Neuron (in vitro differentiated cells): ENCODE results near the gene CRP.

Experiments
- H2AFZ ChIP-seq: one replicate; pipeline ENCODE4 v1.6.1; 2013; ENCODE audit warnings: low read depth, mild to moderate bottlenecking, inconsistent platforms, low read length, moderate library complexity
- H3K27me3 ChIP-seq: one replicate; pipeline ENCODE4 v1.6.1; 2013; ENCODE audit warnings: low read length; ENCODE audit not compliant: insufficient read depth
- H3K36me3 ChIP-seq: one replicate; pipeline ENCODE4 v1.6.1; 2013; ENCODE audit warnings: low read length; ENCODE audit not compliant: insufficient read depth
- H3K4me1 ChIP-seq: one replicate; pipeline ENCODE4 v1.6.1; 2013; ENCODE audit warnings: low read length; ENCODE audit not compliant: insufficient read depth
- H3K4me3 ChIP-seq: 2 replicates; pipeline ENCODE4 v1.5.1; 2013; ENCODE audit warnings: mild to moderate bottlenecking, low read length, moderate library complexity
- H3K9me3 ChIP-seq: one replicate; pipeline ENCODE4 v1.6.1; 2013; ENCODE audit warnings: low read length

The CRP gene, protein sequence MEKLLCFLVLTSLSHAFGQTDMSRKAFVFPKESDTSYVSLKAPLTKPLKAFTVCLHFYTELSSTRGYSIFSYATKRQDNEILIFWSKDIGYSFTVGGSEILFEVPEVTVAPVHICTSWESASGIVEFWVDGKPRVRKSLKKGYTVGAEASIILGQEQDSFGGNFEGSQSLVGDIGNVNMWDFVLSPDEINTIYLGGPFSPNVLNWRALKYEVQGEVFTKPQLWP

DNA sequence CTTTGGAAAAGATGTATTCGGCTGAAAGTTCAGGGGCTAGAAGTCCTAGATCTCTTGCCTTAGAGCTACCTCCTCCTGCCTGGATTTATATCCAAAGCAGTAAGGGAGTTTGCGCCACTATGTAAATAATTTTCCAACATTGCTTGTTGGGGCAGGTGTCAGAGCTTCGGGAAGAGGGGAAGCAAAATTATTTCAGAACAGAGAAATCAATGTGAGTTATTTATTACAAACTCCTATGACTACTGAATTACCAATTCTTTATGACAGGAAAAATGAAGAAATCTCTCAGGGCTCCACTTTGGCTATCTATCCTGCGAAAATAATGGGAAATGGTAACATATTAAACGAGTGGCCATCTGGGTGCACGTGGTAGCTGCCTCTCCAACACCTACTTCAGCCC, at the start of gene CRP:
TSS of gene CRP (minus strand) at position 61 of the 400 bp plus-strand sequence. CDS start 104 bp downstream, outside the sequence.
- H3K4me1 ChIP-seq: no peaks in the 10 kb centered on the region
- no peak within 1 kb of the TSS for H2AFZ ChIP-seq
- H3K9me3 ChIP-seq: no peaks in the 10 kb centered on the region
- no peaks in the 10 kb centered on the region for H3K36me3 ChIP-seq
- no peak within 1 kb of the TSS for H3K4me3 ChIP-seq
- H3K27me3 ChIP-seq: no peaks in the 10 kb centered on the region

DNA sequence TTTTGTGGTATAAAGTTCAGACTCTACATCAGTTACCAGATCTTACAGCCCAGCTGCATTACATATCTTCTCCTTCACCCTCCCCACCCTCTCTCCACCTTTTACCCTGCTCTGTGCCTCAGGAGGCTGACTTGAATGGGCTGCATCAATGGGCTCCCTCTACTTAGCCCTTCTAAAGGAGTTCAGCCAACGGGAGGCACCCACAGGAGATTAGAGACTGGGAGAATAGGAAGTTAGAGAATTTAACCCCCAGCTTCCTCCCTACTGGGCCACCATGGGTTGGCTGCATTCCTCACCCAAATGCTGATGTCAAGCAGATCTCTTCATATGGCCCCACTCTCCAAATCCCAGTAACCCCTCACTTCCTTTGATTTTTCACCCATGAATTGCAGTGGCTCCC, 49.3 kb upstream of the CRP start:
- Histone ChIP-seq H3K9me3 (no peaks in the 10 kb centered on the region), H3K4me1 (no peaks in the 10 kb centered on the region), H2AFZ (no peak overlapping the region), H3K4me3 (no peak overlapping the region), H3K36me3 (no peaks in the 10 kb centered on the region), H3K27me3 (no peaks in the 10 kb centered on the region)

DNA sequence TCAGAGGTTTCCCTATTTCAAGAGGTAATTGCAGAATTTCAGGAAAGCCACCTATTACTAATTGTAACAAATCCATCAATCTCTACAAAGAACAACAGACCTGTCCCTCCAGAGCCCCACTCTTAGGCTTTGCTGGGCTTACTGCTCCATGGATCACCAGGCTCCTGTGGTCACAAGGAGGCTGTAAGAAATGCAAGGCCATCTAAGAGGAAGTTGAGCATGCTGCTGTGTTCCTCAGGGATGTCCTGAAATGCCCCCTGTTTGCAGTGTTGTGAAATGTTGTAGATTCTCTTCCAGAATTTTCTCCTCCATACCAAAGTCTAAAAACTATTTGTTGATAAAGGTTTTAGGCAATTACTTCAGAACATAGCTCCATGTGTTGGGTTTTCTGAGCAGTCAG, 42.0 kb upstream of the CRP start:
- H3K4me3 ChIP-seq: no peak overlapping the region
- no peak overlapping the region for H2AFZ ChIP-seq
- no peaks in the 10 kb centered on the region for H3K9me3 ChIP-seq
- no peaks in the 10 kb centered on the region for H3K4me1 ChIP-seq
- peaks cover 5% of the 10 kb centered on the region for H3K27me3 ChIP-seq
- no peaks in the 10 kb centered on the region for H3K36me3 ChIP-seq

DNA sequence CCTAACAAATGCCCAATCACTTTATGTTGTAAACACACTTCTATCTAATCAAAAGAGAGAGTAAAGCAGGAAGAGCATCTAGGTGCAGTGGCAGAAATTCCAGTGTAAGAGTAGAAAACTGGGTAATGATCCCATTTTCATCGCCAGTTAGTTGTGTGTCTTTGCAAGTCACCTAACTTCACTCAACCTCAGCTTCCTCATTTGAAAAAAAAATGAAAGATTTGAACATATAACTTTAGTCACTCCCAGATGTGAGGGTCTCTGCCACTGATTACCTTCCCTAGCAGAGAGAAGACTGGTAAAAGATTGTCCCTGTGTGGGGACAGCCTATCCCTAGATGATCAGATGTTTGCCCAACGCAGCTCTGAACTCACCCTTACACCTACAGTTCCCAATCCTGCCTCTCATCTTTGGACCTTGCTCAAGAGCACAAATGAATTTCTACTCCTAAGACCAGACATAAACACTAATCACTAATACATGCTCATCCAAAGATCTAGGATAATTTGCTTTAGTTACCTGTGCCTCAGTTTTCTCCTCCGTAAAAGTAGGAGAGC, 41.1 kb upstream of the CRP start:
- Histone ChIP-seq H3K27me3 (peaks cover 5% of the 10 kb centered on the region), H3K9me3 (no peaks in the 10 kb centered on the region), H3K4me1 (no peaks in the 10 kb centered on the region), H3K4me3 (no peak overlapping the region), H2AFZ (no peak overlapping the region), H3K36me3 (no peaks in the 10 kb centered on the region)

DNA sequence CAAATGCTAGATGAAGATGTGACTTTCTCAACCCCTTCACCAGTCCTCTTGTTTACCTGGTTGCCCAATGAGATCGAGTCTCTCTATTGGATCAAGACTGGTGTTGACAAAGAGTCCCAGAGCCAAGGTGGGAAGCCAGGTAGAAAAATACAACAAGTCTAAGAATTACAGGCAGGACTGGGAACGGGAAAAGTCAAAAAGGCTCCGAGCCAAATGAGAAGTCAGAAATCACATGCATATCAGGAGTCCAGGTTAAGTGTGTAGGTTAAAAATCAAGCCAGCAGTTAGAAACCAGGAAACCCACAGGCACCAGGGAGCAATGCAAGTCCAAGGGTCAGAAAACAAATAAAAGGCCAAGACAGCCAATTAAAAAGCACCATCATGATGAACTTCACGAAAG, 39.0 kb upstream of the CRP start:
- H2AFZ ChIP-seq: no peak overlapping the region
- no peak overlapping the region for H3K4me3 ChIP-seq
- H3K4me1 ChIP-seq: no peaks in the 10 kb centered on the region
- no peaks in the 10 kb centered on the region for H3K36me3 ChIP-seq
- no peaks in the 10 kb centered on the region for H3K9me3 ChIP-seq
- peaks cover 5% of the 10 kb centered on the region for H3K27me3 ChIP-seq

DNA sequence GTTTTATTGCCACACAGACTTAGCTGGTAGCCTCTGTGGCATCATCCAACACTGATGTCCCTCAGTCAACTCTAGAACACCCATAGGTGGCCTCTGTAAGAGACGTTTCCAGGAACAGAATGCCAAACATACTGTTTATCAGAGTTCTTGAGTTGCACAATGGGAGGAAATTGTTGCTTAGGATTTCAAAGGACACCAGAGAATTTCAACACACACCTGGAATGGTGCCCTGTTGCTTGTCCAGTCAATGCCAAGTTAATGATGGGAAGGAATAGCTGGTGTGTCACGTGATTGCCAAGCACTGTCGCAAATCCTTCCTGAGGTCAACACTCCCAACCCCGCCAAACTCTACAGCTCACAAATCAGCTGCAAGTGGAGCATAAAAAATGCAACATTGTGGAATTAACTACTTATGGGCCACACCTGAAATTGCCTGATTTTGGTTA, 37.8 kb upstream of the CRP start:
- peaks cover 5% of the 10 kb centered on the region for H3K27me3 ChIP-seq
- H2AFZ ChIP-seq: no peak overlapping the region
- H3K4me3 ChIP-seq: no peak overlapping the region
- no peaks in the 10 kb centered on the region for H3K4me1 ChIP-seq
- H3K36me3 ChIP-seq: no peaks in the 10 kb centered on the region
- H3K9me3 ChIP-seq: no peaks in the 10 kb centered on the region

DNA sequence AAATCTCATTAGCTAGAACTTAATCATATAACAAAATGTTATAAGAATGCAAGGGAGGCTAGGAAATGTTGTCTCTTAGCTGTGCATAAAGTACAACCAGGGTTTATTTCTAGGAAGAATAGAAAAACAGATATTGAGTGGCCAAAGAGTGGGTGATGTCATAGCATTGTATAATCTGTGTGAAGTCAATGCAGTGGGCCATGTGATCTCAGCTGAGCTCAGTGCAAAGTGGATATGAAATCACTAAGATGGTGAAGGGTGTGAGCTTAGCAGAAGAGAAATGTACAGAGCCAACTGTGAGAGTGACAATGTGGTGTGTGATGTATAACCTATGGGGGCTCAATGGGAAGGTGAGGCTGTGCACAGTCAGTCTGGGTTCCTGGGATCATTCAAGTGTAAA, 36.6 kb upstream of the CRP start:
- no peak overlapping the region for H2AFZ ChIP-seq
- no peaks in the 10 kb centered on the region for H3K9me3 ChIP-seq
- H3K4me1 ChIP-seq: no peaks in the 10 kb centered on the region
- no peaks in the 10 kb centered on the region for H3K36me3 ChIP-seq
- no peak overlapping the region for H3K4me3 ChIP-seq
- H3K27me3 ChIP-seq: peaks cover 5% of the 10 kb centered on the region

DNA sequence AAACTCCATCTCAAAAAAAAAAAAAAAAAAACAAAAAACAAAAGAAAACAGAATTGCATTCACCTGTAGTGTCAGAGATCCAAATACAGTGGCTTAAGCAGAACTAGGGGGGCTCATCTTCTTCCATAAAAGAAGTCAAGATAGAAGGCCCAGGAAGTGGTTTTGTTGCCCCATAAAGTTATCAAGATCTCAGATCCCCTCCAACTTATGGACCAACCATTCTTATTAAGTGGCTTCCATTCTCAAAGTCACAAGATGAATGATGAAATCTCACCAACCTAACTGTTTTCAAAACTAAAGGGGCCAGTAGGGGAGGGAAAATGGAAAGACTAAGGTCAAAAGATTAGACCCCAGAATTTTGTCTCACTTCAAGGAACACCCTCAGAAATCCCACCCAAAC, 36.2 kb upstream of the CRP start:
- H2AFZ ChIP-seq: no peak overlapping the region
- H3K4me1 ChIP-seq: no peaks in the 10 kb centered on the region
- H3K4me3 ChIP-seq: no peak overlapping the region
- no peaks in the 10 kb centered on the region for H3K36me3 ChIP-seq
- H3K9me3 ChIP-seq: no peaks in the 10 kb centered on the region
- H3K27me3 ChIP-seq: peaks cover 5% of the 10 kb centered on the region

DNA sequence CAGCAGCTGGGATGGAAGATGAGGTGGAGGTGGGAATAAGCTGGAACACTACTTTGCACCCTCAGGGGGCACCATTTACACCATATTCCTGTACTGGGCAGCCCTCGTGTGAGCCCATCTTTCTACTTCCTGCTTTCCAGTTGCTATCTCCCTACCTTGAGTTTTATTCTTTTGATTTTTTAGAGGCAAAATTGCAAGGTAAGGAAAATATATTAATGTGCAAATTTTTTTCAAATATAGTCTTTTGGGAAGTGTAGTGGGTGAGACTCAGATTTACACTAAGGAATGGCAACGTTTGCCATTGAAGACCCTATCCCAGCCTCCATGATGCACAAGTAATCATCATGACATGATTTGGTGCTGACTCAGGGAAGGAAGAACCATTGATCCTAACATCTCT, 35.2 kb upstream of the CRP start:
- Histone ChIP-seq H3K36me3 (no peaks in the 10 kb centered on the region), H3K27me3 (peaks cover 5% of the 10 kb centered on the region), H2AFZ (no peak overlapping the region), H3K9me3 (no peaks in the 10 kb centered on the region), H3K4me1 (no peaks in the 10 kb centered on the region), H3K4me3 (no peak overlapping the region)

DNA sequence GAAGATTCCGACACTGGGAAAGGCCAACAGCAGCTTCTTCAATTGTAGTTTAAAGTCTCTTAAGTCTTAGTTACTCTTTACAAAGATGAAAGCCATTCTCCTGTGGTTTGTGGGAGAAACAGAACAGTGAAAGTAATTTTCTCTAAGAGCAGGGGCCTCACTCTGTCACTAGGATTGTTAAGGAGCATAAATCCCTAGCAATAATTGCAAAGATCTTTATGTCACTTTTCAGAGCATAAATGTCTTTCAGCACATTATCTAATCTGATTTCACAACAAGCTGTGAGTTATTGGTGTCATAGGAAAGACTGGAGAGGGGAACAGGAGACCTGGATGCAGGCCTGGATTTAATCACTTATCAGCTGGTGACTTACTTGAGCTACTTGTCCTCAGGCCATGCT, 34.0 kb upstream of the CRP start:
- H3K4me1 ChIP-seq: no peaks in the 10 kb centered on the region
- no peak overlapping the region for H2AFZ ChIP-seq
- H3K36me3 ChIP-seq: no peaks in the 10 kb centered on the region
- no peaks in the 10 kb centered on the region for H3K9me3 ChIP-seq
- H3K27me3 ChIP-seq: no peaks in the 10 kb centered on the region
- no peak overlapping the region for H3K4me3 ChIP-seq

DNA sequence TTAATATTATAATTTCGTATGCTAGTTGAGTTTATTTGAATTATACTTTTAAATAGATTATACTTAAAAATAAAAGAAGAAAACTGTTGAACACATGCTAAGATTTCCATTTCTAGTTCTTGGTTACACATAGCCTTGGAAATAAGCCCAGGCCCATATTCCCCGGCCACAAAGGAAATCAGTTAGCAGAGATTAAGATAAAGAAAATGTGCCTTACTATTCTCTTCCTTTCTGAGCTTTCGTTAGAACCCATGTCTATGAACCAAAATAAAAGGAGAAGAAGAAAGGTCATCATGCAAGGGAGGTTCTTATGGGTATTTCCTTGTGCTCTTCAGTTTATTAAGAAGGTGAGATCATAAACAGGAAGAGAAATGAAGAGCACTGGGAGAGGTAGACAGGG, 32.3 kb upstream of the CRP start:
- H3K4me1 ChIP-seq: no peaks in the 10 kb centered on the region
- H3K36me3 ChIP-seq: no peaks in the 10 kb centered on the region
- H3K4me3 ChIP-seq: no peak overlapping the region
- H3K27me3 ChIP-seq: no peaks in the 10 kb centered on the region
- no peaks in the 10 kb centered on the region for H3K9me3 ChIP-seq
- no peak overlapping the region for H2AFZ ChIP-seq

DNA sequence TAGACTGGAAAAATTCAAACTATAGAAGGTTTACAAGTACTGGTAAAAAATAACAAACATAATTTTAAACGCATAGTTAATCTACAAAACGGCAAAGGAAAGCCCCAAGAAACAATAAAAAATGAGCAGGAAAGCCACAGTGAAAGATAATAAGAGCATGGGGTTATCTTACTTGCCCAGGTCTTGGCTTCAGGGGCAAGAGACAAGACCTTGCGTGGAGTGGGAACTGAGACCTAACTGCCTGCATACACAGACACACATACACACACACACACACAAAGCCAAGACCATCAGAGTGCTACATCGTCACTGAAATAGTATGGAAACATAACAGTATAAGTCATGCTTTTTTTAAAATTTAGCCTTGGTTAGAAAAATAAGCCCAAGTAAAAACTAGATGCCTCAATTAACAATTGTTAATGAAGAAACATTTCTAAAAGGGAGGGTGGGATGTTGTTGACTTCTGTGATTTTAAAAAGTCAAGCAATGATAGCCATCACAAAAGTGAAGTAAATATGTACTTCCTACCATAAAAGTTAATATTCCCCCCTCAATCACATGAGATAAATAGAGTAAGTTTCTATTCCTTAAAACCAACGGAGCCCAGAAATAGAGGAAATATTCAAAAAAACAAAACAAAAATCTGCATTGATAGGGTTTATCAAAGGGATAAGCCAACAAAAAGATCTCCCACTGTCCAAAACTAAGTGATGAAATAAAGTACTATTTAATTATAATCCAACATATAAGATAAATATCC, 29.4 kb upstream of the CRP start:
- H3K27me3 ChIP-seq: no peaks in the 10 kb centered on the region
- H3K4me1 ChIP-seq: no peaks in the 10 kb centered on the region
- H2AFZ ChIP-seq: no peak overlapping the region
- H3K36me3 ChIP-seq: no peaks in the 10 kb centered on the region
- no peak overlapping the region for H3K4me3 ChIP-seq
- H3K9me3 ChIP-seq: no peaks in the 10 kb centered on the region

DNA sequence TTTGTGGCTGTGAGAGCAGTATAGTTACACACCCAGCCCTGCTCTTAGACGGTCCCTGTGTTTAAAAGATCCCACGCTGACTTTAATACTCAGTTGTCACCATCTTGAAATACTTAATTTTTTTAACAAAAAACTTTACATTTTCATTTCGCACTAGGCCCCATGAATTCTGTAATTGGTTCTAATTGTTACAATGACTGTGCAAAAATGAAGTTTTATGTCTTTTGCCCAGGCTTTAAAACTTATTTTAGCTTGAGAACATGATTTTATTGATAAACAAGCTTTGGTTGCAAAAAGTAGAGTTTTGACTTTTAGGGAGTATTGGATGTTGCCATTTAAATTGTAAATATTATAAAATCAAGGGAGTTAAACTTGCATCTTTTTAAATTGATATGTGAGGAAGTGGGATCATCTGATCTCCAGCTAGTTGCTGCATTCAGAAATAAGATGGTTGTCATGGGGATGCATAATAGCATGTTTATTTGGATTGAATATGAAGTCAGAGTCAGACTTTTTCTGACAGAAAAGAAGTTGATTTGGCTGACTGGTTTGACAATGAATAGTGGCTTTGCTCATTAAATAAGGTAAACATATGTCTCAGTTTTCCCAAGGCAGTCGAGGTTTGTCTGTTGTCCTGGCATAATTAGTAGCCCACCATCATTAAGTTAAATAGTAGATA, 23.0 kb upstream of the CRP start:
- Histone ChIP-seq H3K36me3 (no peaks in the 10 kb centered on the region), H2AFZ (no peak overlapping the region), H3K4me1 (no peaks in the 10 kb centered on the region), H3K4me3 (no peak overlapping the region), H3K9me3 (no peaks in the 10 kb centered on the region), H3K27me3 (no peaks in the 10 kb centered on the region)
